ENCODE data around the gene RTP5. TPM values are rescaled to one million over a fixed set of nuclear protein-coding genes. Genes with fewer than 3 reads are reported as not detected.

RTP5 gene
- polyA plus RNA-seq, 1 donor: 0.08 TPM

DNA sequence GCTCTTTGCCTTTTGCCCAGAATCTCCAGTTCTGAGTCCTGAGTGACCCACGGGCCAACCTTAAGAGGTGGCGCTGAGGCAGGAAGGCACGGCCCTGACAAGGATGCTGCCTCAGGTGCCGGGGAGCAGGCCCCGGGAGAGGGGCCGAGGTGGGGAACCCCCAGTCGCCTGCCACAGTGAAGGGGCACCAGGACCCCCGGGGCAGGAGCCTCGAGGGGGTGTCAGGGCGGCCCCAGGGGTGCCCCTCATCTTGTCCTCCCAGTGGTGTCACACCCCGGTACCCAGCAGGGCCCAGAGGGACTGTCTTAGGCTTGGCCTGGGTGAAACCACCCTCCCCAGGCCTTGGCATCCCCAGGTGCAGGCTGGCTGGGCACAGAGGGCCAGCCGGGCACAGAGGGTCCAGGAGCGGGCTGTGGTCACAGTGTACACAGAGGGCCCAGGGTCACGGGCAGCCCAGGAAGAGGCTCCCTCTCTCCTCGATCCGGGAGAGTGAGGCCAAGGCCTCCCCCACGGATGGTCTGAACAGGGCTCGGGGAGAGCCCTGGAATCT lies 11.9 kb upstream of the RTP5 start:
- DNase-seq (ENCODE audit: low read depth): no peak

- no peak for DNase-seq (ENCODE audit: low read depth)
These were observed 11.1 kb upstream of the RTP5 start, which contains the start of gene PDCD1 for GRCh38 chr2:241858206-241859016. Gene PDCD1, minus strand, starts transcription at chr2:241858894. Its CDS starts 56 bp downstream, at chr2:241858838.

DNA sequence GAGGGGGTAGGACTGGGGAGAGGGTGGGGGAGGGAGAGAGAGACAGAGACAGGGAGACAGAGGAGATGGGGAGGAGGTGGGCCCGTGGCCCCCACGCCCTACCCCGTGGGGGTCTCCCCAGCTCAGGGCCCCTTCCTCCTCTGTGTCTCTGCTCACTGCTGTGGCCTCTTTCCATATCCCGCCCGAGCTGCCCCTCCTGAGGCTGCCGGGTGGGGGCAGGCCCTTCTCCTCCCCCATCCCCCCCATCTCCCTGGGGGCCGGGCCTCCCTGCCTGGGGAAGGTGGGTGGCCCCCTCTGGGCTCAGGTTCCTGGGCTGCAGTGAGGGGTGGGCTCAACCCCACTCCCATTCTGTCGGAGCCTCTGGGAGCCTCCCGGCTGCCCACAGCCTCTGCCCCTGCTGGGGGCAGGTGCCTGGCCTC lies 10.5 kb upstream of the RTP5 start:
- no peak for DNase-seq (ENCODE audit: low read depth)

- DNase-seq (ENCODE audit: low read depth): no peak
These were observed 9.9 kb upstream of the RTP5 start for GRCh38 chr2:241859436-241860183.

GRCh38 chr2:241860184-241861078 lies 9.1 kb upstream of the RTP5 start:
- no peak for DNase-seq (ENCODE audit: low read depth)

DNA sequence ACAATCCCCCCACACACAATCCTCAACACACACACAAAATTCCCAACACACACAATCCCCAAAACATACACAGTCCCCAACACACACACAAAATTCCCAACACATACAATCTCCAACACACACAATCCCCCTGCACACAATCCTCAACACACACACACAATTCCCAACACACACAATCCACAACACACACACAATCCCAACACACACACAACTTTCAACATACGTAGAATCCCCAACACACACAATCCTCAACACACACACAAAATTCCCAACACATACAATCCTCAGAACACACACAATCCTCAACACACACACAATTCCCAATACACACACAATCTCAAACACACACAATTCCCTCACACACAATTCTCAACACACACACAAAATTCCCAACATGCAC lies 8.3 kb upstream of the RTP5 start:
- DNase-seq (ENCODE audit: low read depth): no peak

DNA sequence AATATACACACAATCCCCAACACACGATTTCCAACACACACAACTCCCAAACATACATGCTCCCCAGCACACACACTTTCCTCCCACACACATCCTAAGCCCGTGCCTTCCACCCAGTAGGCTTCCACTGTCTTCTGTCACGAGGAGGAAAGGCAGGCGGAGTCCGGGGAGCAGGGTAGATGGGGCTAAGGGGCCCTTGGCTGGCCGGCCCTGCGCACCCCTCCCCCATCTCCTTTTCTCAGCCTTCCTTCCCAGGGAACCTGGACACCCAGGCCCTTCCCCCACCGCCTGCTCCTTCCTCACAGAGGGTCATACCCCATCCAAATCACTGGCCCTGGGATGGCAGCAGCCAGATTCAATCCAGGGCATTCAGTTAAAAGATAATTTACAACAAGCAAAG lies 7.4 kb upstream of the RTP5 start:
- DNase-seq (ENCODE audit: low read depth): no peak

- no peak for DNase-seq (ENCODE audit: low read depth)
These were observed 6.6 kb upstream of the RTP5 start for GRCh38 chr2:241862775-241863535.

GRCh38 chr2:241863536-241863954 lies 6.0 kb upstream of the RTP5 start:
- DNase-seq (ENCODE audit: low read depth): no peak

DNA sequence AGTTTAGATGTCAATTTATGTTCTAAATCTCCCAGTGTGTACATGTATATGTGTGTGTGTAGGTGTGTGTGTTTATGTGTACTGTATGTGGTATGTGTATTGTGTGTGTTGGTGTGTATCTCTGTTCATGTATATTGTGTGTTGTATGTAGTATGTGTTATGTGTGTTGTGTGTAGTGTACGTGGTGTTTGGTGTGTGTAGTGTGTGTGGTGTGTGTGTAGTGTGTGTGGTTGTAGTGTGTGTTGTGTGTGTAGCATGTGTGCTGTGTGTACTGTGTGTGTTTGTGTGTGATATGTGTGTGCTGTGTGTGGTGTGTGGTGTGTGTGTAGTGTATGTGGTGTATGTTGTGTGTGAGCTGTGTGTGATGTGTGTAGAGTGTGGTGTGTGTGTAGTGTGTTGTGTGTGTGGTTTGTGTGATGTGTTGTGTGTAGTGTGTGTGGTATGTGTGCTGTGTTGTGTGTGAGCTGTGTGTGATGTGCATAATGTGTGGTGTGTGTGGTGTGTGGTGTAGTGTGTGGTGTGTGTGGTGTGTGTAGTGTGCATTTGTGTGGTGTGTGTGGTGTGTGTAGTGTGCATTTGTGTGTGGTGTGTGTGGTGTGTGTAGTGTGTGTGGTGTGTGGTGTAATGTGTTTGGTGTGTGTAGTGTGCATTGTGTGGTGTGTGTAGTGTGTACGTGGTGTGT lies 5.2 kb upstream of the RTP5 start:
- no peak for DNase-seq (ENCODE audit: low read depth)

DNA sequence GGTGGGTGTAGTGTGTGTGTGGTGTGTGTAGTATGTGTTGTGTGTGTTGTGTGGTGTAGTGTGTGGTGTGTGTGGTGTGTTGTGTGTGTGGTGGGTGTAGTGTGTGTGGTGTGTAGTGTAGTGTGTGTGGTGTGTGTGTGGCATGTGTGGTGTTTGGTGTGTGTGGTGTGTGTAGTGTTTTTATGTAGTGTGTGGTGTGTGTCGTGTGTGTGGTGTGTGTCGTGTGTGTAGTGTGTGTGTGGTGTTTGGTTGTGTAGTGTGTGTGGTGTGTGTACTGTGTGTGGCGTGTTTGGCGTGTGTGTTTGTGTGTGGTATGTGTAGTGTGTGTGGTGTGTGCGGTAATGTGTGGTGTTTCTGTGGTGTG lies 4.7 kb upstream of the RTP5 start:
- no peak for DNase-seq (ENCODE audit: low read depth)

DNA sequence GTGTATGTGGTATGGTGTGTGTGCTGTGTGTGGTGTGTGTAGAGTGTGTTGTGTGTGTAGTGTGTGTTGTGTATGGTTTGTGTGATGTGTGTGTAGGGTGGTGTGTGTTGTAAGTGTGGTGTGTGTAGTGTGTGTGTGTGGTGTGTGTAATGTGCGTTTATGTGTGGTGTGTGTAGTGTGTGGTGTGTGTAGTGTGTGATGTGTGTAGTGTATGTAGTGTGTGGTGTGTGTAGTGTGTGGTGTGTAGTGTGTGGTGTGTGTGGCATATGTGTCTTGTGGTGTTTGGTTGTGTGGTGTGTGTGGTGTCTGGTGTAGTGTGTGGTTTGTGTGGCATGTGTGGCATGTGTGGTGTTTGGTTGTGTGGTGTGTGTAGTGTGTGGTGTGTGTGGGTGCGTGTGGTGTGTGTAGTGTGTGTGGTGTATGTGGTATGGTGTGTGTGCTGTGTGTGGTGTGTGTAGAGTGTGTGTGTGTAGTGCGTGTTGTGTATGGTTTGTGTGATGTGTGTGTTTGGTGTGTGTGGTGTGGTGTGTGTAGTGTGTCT lies 4.0 kb upstream of the RTP5 start:
- DNase-seq (ENCODE audit: low read depth): no peak

DNA sequence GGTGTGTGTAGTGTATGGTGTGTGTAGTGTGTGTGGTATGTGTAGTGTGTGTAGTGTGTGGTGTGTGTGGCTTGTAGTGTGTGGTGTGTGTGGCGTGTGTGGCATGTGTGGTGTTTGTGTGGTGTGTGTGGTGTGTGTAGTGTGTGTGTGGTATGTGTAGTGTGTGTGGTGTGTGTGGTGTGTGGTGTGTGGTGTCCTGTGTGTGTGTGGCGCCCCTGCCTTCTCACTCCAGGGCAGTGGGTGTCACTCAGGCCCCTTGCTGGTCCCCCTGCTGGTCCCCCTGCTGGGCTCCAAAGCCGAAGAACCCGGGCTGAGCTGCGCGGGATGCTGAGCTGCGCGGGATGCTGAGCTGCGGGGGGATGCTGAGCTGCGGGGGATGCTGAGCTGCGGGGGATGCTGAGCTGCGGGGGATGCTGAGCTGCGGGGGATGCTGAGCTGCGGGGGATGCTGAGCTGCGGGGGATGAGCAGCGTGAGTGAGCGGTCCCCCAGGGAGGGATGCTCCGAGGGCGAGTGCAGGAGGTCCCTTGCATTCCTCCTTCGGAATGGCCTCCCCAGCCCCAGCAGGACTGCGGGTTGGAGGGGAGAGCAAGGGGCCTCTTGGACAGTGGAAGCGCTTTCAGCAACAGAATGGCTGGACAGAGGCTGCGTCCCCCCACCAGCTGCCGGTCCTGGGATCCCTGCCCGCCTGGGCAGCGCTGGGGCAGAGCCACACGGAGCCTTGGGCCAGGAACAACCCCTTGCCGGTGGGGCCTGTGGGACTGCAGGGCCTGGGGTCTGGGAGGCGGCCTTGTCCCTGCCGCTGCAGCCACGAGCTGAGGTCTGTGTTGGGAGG lies 3.4 kb upstream of the RTP5 start:
- no peak for DNase-seq (ENCODE audit: low read depth)

DNA sequence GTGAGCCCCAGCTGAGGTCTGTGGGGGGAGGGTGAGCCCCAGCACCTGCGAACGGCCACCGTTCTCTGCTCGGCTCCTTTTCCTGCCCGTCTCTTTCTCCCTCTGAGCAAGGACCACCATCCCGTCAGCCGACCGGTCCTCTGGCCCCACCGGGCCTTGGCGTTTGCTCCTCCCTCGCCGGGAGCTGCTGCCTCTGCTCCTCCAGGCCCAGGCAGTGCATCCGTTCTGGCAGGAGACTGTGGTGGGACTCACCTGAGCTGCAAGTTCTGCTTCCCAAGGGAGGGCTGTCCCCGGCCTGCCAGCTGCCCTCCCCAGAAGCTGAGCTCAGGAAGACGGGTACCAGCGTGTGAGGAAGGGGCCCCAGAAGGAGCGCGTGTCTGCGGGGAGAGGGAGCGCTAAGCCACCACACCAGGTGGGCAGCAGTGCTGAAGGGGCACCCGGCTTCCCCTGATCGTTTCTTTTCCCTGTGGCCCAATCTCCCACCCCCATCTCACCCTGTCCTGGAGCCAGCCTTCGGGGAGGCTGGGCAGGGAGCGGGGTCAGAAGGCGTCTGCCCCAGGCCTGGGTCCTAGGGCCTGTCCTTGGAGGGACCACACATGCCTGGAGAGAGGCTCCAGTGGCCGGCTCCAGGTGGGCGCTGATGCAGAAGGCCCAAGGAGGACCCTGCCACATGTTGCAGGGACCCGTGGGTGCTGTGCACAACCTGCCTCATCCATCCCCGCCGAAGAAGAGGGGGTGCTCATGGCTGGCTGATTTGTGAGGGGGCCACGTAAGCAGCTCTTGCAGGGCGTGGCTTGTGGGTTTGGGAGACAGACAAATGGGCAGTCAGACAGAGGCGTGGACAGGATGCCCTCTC lies 2.5 kb upstream of the RTP5 start:
- DNase-seq (ENCODE audit: low read depth): no peak

DNA sequence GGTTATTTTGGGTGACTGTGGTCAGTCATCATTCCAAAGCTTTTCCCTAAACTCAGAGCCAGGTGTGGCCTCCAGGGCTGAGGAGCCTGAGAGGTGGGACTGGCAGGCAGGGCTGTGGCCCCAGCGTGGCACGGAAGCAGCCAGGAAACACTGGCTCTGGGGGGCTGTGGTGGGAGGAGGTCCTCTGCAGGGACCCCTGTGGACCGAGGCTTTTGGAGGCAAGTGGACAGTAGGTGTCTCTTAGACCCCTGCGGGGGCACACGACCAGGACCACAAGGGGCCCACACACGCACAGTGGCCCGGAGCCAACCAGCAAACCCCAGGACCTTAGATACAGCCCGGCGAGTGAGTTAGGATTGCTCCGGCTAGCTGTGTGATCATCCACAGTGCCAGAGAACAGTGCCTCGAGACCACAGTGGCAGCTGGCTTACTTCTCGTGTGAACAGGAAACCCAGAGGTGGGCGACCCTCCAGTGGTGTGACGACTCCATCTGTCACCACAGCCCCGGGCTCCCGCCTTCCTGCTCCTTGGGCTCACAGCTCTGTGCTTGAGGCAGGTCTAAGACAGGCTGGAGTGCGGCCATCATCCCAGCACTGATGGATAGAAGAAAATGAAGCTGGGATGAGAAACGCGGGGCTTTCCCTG lies 1.6 kb upstream of the RTP5 start:
- DNase-seq (ENCODE audit: low read depth): no peak

- DNase-seq (ENCODE audit: low read depth): no peak
These were observed 858 bp upstream of the RTP5 start for GRCh38 chr2:241868661-241869081.

GRCh38 chr2:241870081-241870541 lies 582 bp downstream of the RTP5 start:
- DNase-seq (ENCODE audit: low read depth): no peak
